PFSK-1 (cell line): ENCODE measurements around the gene YTHDF1.

Source experiments
- FOXP2 ChIP-seq: optimal IDR thresholded peaks from 2 replicates; pipeline ENCODE3; 2011; ENCODE audit warnings: borderline replicate concordance, control low read depth, inconsistent platforms; ENCODE audit not compliant: insufficient read depth; ENCODE audit errors: extremely low read length, extremely low read depth
- POLR2AphosphoS5 ChIP-seq: IDR thresholded peaks from 2 replicates; pipeline ENCODE4 v1.6.1; 2012; ENCODE audit warnings: low read depth, mild to moderate bottlenecking, control low read depth, low read length, moderate library complexity
- SIN3A ChIP-seq: IDR thresholded peaks from 2 replicates; pipeline ENCODE4 v1.6.1; 2012; ENCODE audit warnings: mild to moderate bottlenecking, low read length, moderate library complexity, borderline replicate concordance; ENCODE audit not compliant: insufficient read depth
- TAF1 ChIP-seq: IDR thresholded peaks from 2 replicates; pipeline ENCODE4 v1.6.1; 2012; ENCODE audit warnings: low read length, control low read depth, borderline replicate concordance; ENCODE audit not compliant: insufficient read depth
- TF ChIP-seq, protein P1 (sequence below), 2 experiments: IDR thresholded peaks; 2 replicates each; pipeline versions ENCODE4 v1.6.1 to v1.8.0; 2011 to 2012; ENCODE audit warnings: low read depth in 2 of 2, low read length in 2 of 2, control low read depth in 1 of 2, inconsistent platforms in 1 of 2, mild to moderate bottlenecking in 1 of 2, moderate library complexity in 1 of 2; ENCODE audit not compliant: insufficient read depth in 1 of 2

YTHDF1 gene

GRCh38 chr20:63248835-63249591 is 33.1 kb upstream of the YTHDF1 start:
- TF ChIP-seq, protein P1, sequence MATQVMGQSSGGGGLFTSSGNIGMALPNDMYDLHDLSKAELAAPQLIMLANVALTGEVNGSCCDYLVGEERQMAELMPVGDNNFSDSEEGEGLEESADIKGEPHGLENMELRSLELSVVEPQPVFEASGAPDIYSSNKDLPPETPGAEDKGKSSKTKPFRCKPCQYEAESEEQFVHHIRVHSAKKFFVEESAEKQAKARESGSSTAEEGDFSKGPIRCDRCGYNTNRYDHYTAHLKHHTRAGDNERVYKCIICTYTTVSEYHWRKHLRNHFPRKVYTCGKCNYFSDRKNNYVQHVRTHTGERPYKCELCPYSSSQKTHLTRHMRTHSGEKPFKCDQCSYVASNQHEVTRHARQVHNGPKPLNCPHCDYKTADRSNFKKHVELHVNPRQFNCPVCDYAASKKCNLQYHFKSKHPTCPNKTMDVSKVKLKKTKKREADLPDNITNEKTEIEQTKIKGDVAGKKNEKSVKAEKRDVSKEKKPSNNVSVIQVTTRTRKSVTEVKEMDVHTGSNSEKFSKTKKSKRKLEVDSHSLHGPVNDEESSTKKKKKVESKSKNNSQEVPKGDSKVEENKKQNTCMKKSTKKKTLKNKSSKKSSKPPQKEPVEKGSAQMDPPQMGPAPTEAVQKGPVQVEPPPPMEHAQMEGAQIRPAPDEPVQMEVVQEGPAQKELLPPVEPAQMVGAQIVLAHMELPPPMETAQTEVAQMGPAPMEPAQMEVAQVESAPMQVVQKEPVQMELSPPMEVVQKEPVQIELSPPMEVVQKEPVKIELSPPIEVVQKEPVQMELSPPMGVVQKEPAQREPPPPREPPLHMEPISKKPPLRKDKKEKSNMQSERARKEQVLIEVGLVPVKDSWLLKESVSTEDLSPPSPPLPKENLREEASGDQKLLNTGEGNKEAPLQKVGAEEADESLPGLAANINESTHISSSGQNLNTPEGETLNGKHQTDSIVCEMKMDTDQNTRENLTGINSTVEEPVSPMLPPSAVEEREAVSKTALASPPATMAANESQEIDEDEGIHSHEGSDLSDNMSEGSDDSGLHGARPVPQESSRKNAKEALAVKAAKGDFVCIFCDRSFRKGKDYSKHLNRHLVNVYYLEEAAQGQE (IDR thresholded peaks at IDR 0.05; ENCODE audit: insufficient read depth in 1 of 2, low read depth in 2 of 2, low read length in 2 of 2): no peak

DNA sequence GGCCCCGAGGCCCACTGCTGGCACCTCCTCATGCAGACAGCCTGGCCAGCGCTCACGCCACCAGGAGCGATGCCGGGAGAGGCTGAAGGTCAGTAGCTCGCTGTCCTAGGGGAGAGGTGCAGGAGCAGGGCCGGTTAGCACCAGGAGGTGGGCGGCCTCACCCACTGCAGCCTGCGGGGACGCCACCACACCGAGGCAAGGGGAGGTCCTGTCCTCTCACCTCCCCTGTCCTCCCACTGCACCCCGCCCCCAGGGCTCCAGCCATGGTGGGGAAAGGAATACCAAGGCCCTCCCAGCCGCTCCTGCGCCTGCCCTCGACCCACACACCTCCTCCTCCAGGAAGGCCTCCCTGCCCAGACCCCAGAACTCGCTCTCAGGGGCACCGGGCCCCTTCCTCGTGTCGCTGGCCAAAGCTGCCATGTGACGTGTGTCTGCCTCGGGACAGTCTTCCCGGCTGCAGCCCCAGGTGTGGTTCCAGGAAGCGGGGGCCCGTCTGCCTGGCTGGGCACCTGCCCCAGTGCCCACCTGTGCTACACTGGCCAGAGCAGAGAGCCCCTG is 31.8 kb upstream of the YTHDF1 start:
- TF ChIP-seq SIN3A (no peak), TAF1 (no peak), POLR2AphosphoS5 (no peak), FOXP2 (no peak)
- TF ChIP-seq, protein P1 (IDR thresholded peaks at IDR 0.05; ENCODE audit: insufficient read depth in 1 of 2, low read depth in 2 of 2, low read length in 2 of 2): no peak

DNA sequence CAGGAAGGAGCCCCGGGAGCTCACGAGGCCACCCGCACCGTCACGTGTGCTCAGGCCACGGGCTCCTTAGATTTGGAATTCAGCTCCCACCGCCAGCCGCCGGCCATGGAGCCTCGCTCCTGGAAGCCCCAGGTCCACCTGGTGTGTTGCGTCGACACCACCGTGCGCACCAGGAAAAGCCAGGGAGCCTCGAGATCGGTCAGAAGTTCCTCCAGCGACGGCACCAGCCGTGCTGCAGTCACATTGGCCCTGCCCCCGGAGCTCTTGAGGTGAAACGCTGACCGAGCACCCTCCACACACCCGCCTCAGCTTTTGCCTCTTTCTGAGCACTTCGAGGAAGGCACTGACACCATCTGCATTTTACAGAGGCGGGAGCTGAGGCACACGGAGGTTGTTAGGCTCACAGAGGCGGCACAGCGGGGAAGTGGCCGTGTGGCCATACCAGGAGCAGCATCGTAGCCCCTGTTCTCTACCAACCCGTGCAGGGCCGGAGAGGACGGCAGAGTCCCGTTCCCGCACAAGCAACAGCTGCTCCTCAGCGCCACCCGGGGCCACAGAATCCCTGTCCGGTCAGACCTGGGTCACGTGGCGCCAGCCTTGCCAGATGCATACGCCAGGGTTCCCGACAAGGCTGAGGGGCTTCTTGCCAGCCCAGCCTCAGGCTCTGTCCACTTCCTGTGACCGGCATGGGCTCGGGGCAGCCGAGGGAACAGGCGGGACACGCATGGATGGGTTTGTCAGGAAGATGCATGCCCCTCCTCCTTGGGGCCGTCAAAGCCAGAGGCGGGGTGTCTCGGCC is 30.8 kb upstream of the YTHDF1 start:
- TF ChIP-seq POLR2AphosphoS5: no peak
- TF ChIP-seq FOXP2: no peak
- no peak for TF ChIP-seq TAF1
- TF ChIP-seq, protein P1 (IDR thresholded peaks at IDR 0.05; ENCODE audit: insufficient read depth in 1 of 2, low read depth in 2 of 2, low read length in 2 of 2): no peak
- TF ChIP-seq SIN3A: no peak

- TF ChIP-seq SIN3A (no peak), POLR2AphosphoS5 (no peak), FOXP2 (no peak), TAF1 (no peak)
- TF ChIP-seq, protein P1 (IDR thresholded peaks at IDR 0.05; ENCODE audit: insufficient read depth in 1 of 2, low read depth in 2 of 2, low read length in 2 of 2): no peak
These were observed 28.5 kb upstream of the YTHDF1 start for GRCh38 chr20:63244468-63244867.
